GM18519 (cell line): ENCODE data around the gene LMBRD2.

ENCODE experiments used
- ATAC-seq: cut with Tn5 transposase; IDR thresholded peaks from one replicate; pipeline ENCODE4 v1.9.1; 2021; ENCODE audit warnings: mild to moderate bottlenecking, moderate library complexity; ENCODE audit not compliant: unreplicated experiment, low FRiP score

The LMBRD2 gene

GRCh38 chr5:36125868-36126267, 25.8 kb downstream of the LMBRD2 start:
- ATAC-seq = no peak

GRCh38 chr5:36111238-36111637, 40.4 kb downstream of the LMBRD2 start:
- ATAC-seq = no peak

- ATAC-seq = no peak
These were observed 42.8 kb downstream of the LMBRD2 start for GRCh38 chr5:36108758-36109460.

- no peak for ATAC-seq
These were observed 45.9 kb downstream of the LMBRD2 start for GRCh38 chr5:36105819-36106218.

- ATAC-seq = no peak
These were observed 51.9 kb downstream of the LMBRD2 start for GRCh38 chr5:36099748-36100147.

GRCh38 chr5:36096486-36096885, 55.2 kb downstream of the LMBRD2 start:
- ATAC-seq = no peak

- peak; percentile 75 for ATAC-seq
These were observed 61.7 kb downstream of the LMBRD2 start for GRCh38 chr5:36089989-36090388.

GRCh38 chr5:36079200-36079781, 72.4 kb downstream of the LMBRD2 start:
- ATAC-seq = peak; percentile 96

- no peak for ATAC-seq
These were observed 73.3 kb downstream of the LMBRD2 start for GRCh38 chr5:36078430-36078829.

GRCh38 chr5:36073595-36074216, 78.0 kb downstream of the LMBRD2 start:
- ATAC-seq = peak; percentile 86

GRCh38 chr5:36070687-36071571, 80.8 kb downstream of the LMBRD2 start:
- peak; percentile 53 for ATAC-seq

- no peak for ATAC-seq
These were observed 82.9 kb downstream of the LMBRD2 start for GRCh38 chr5:36068751-36069281.

- ATAC-seq = no peak
These were observed 85.0 kb downstream of the LMBRD2 start, which contains the start of gene UGT3A2 for GRCh38 chr5:36066540-36067210. UGT3A2 (minus strand) TSS chr5:36066882; CDS start chr5:36066789, 93 bp downstream.

- ATAC-seq = no peak
These were observed 85.6 kb downstream of the LMBRD2 start for GRCh38 chr5:36066001-36066539.

- ATAC-seq = no peak
These were observed 91.2 kb downstream of the LMBRD2 start for GRCh38 chr5:36060420-36060887.

GRCh38 chr5:36059571-36060419, 91.9 kb downstream of the LMBRD2 start:
- ATAC-seq = no peak

- no peak for ATAC-seq
These were observed 92.9 kb downstream of the LMBRD2 start for GRCh38 chr5:36058776-36059175.

GRCh38 chr5:36057386-36057785, 94.3 kb downstream of the LMBRD2 start:
- no peak for ATAC-seq

- ATAC-seq = no peak
These were observed 95.3 kb downstream of the LMBRD2 start for GRCh38 chr5:36056422-36056821.
